Measurements from ENCODE around the gene HSPH1. TPM values are rescaled to one million over a fixed set of nuclear protein-coding genes. Genes with fewer than 3 reads are reported as not detected.
A peak's percentile ranks its signal among the peaks of the same experiment; 100 is the strongest.

The HSPH1 gene
- total RNA-seq (2014; rRNA removed), result 54.4 and 70.6 TPM in 2 replicates
- polyA plus RNA-seq (2012), result 31.7 TPM

DNA sequence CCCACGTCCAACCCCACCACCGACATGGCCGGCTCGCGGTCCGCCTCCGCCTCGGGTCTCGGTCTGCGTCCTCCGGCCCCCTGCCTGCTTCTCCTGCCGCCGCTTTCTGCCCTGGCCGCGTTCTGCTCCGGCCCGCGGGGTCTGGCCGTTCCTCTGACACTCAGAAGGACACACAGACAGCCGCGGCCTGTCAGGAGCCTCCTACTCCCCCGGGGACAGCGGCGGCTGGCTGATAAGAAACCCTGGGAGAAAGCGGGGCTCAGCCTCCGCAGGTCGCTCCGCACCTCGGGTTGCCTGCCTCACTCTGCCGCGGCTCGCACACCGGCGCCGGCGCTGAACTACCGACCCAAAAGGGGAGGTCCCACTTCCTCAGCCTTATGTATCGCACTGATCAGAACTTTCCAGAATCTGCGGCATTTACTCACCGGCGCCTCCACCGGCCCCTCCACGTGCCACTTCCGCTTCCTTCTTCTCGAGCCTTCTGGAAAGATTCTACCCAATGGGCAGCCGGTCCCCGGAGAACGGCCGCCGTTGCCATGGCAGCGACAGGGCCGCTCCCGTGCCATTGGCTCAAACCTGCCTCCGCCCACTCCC is at the start of gene HSPH1:
Gene HSPH1, minus strand, starts transcription at position 348 of the 594 bp plus-strand sequence. Its CDS starts 322 bp downstream, at position 26.
- DNase-seq (ENCODE audit: low read depth), result peak; percentile 97

DNA sequence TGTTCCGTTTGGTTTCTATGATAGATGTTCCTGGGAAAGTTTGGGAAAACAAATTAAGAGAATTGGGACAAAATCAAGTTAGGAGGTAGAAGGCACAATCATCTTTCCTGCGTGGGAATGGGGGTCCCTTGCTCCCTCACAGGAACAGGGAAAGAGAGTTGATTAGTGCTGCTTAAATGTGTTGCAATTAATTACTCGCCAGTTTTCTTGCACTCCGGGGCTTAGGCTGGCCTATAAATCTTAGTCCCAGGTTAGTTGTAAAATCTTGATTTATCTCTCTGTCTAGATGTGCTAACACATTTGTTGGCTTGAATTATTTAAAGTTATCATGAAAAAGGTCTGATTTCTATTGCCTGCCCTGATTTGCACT is 48.1 kb upstream of the HSPH1 start:
- DNase-seq (ENCODE audit: low read depth), result no peak

DNA sequence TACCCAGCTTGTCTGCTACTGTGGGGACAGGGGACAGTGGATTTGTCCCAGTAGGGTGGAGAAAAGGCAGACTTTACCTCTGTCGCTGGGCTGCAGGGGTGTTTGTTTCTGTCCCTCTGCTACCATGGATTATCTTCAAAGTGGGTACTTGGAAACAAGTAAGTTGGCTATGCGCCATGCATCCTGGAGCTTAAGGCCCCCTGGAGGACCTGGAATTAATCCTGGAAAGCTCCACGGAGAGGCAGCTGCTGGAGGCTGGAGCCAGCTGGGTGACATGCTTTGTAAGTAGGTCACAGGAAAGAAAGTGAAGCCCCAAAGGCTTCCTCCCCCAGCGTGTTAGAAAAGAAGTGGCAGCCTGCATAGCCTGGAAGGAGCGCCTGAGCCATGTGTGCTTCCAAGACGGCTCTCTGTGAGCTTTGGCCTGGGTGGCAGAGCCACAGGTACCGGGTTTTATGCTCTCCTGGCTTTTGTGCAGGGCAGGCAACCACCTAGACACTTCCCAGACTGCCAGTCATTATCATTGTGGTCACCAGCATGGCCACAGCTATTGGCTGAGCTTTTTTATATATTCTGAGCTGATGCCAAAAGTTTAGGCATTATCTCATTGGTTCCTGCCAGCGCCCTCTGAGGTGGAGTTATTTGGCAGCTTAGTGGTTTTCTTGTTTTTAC is 47.6 kb upstream of the HSPH1 start:
- DNase-seq (ENCODE audit: low read depth), result peak; percentile 72

DNA sequence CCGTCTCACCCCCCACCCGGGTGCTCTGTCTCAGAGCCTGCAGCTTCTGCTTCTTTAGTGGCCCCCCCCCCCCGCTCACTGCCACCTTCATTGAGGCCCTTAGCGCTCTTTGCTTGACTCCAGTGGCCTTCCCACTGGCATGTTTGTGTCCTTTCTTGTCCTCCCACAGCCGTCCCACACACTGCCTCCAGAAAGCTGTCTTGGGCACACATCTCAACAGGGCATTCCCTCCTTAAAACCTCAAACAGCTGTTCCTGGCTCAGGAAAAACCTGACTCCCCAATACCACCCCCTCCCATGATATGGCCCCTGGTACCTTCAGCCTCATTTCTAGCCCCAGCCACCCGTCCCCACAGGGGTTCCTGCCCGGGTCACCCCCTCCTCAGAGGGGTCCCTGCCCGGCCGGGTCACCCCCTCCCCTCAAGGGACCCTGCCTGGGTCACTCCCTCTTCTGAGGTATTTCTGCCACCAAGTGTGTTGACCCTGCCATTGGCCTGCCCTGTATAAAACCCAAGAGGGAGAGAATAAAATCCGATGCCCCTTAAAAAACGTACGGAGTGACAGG is 46.9 kb upstream of the HSPH1 start:
- peak; percentile 24 for DNase-seq (ENCODE audit: low read depth)

DNA sequence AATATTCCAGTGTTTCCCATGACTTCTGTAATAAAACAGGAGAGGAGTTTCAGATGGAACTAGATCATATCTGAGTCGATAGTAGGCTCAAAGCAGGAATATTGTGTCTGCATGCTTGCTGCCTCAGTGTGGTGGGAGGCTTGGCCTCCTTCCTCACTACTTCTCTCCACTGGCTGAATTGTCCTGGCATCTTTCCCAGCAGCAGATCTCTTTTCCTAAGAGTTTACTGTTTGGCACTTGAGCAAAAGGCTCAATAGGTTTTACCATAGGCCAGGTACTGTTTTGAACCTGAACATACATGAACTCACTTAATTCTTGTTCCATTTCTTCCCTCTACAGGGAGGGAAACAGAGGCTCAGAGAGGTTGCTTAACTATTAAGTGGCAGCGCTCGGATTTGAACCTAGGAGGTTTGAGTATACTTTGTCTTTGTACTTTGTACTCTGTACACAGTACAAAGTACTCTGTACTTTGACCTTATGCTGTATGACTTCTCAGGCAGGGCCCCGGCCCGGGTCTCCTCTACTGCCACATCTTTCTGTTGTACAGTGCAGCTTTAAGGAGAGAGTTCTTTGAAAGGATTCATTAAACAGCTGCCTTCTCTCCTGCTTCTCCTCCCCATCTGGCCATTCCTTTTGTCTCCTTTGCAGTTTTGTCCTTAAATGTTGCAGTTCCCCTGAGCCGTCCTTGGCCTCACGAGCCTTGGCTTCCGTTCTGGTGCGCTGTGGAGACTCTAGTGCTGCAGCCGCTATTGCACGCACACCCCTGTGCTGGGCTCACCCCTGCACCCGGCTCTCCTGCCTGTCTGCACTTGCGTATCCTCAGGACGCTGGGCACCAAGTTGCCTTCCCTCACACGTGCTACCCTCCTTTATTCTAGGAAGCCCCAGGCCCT is 46.2 kb upstream of the HSPH1 start:
- DNase-seq (ENCODE audit: low read depth), result no peak

DNA sequence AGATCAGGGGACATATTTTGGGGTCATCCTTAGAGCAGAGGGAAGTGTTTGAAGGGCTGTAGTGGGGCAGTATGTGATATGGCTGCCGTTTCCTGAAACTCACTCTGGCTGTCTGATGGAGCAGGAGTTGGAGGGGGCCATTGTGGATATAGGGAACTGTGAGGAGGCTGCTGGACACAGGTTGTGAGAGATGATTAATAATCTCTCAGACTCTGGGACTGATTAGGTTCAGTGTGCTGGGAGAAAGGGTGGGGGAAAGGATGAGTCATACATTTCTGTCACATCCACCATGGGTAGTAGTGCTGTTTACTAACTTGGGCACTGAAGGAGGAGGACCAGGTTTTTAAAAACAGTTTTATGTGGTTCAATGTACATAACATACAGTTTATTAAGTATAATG is 42.9 kb upstream of the HSPH1 start:
- peak; percentile 53 for DNase-seq (ENCODE audit: low read depth)

DNA sequence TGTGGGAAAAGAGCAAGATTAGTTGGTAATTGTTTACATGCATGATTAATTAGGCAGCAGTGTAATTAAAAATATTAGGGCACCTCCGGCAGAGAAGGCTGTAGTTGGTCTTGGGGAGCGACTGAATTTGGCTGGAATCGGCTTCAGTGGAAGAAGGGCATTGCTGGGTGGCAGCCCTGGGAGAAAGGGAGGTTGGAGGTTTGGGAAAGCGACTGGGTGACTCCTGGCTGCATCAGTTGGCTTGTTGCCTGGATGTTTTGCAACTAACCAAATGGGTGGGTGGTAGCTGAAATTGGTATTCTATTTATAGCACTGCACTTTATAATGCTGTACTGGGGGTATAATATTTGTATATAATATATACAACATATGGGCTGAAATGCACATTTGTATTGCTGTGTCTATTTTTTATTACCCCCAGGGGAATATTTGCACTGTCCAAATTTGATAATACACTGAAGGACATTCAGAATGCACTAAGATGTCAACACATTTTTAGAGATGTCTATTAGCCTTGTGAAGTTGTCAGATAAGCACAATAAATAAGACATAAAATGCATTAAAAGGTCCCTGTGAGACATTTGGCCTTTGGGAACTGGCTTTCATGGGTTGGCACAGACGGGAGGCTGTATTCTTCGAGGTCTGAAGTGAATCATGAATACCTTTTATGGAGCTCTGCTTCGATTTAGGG is 39.8 kb upstream of the HSPH1 start:
- peak; percentile 58 for DNase-seq (ENCODE audit: low read depth)

DNA sequence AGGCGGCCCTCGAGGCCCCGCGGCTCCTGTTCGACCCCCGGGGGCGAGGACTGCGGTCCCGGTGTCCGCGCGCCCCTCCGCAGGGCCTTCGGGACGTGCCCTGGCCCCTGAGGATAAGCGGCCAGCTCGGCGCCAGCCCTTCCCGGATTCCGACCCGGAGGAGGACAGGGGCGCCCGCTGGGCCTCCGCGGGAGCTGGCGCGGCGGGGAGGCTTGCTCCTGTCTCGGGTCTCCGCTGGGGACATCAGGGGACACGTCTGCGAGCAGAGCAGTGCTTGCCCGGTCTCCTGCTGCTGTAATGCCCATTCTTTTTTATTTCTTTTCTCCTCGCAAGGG is 38.9 kb upstream of the HSPH1 start:
- peak; percentile 26 for DNase-seq (ENCODE audit: low read depth)

DNA sequence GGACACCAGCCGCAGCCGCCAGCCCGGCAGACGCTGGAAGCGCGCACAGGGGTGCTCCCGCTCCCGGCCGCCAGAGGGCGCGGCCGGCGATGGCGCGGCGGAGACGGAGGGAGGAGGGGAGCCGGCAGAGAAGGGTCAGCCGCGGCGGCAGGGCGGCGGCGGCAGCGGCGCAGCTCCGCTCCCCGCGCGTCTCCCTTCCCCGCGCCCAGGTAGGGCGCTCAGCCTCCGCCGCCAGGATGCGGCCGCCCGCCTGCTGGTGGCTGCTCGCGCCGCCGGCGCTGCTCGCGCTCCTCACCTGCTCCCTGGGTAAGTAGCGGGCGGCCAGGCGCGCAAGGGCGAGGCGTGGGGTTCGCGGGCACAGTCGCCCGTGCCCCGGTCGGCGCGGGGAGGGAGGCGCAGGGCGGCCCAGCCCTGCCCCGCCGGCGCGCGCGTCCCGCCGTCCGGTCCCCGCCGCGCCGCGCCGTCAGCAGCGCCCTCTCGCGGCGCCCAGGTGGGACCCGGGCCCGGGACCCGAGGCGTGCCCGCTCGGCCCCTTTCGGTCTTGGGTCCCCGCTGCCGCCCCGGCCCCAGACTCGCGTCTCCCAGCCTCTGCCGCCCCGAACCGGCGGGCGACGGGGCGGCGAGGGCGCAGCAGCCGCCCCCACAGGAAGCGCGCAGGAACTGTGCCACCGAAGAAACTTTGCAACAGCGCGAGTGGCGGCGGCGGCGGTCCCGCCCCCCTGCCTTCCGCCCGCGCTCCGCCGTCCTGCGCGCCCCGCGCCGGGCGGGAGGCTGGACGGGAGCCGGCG is 38.3 kb upstream of the HSPH1 start, which contains the start of gene B3GLCT:
Gene B3GLCT, plus strand, starts transcription at position 127 of the 788 bp plus-strand sequence. Its CDS starts 110 bp downstream, at position 237.
- DNase-seq (ENCODE audit: low read depth), result peak; percentile 67

DNA sequence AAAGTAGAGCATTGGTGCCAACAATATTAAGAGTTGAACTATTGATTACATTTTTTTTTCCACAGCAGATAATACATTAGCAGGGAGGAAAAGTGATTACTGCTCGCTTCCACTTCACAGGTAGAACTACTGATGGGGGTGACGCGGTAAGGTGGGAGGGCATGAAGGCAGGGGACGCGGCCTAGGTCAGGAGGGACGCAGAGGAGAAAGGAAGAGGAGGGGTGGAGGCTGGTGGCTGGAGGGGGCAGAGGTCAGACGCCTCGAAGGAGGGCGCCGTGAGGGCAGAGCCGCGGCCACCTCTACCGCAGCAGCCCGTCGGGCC is 37.8 kb upstream of the HSPH1 start:
- DNase-seq (ENCODE audit: low read depth), result no peak

DNA sequence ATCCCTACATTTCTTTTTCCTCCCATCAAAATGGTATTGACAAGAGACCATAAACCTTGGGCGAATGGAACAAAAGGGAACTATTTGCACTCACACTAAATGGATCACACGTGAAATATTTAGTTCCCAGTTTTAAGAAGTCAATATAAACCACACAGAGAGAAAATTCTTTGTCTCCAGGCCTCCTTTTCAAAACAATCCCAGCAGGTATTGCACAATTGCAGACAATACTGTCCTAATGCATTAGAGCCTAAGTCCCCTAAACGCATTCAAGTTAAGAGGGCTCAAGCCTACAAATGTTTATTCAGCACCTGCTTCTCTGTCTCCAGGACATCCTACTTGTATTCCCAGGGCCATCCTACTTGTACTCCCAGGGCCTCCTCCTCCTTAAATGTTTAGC is 36.8 kb upstream of the HSPH1 start:
- no peak for DNase-seq (ENCODE audit: low read depth)

DNA sequence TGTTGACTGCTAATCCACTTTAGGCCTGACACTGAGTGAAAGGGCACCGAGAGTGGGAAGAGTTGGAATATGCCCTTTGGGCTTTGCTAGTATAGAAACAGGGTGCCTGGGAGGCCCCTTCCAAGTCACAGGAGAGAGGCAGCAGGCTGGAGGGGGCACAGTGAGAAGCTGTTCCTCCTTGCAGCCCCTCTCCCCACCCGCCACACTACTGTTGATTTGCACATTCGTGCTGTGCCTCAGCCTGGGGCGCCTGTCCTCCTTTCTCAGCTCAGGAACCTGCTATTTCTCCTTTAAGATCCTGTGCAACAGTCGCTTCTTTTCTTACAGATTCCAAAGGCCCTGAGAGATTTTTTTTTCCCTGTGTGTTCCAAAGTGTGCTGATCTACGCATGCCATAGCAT is 35.3 kb upstream of the HSPH1 start:
- no peak for DNase-seq (ENCODE audit: low read depth)

DNA sequence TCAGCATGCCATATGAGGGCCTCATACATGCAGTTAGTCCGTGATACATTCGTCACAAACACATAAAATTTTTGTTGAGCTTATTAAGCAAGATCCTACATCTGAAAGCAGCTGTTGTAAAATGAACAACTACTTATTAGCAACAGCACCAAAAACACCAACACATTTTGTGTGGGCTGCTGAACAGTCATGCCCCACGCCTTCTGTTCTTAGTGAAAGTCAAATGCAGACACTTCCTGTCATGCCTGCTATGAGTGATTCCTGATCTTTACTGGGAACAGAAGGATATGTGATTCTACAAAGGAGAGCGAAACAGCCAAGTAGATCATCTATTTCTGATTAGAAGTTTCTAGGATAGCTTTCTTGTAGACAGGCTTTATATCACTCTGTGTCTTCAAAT is 33.9 kb upstream of the HSPH1 start:
- DNase-seq (ENCODE audit: low read depth), result no peak

DNA sequence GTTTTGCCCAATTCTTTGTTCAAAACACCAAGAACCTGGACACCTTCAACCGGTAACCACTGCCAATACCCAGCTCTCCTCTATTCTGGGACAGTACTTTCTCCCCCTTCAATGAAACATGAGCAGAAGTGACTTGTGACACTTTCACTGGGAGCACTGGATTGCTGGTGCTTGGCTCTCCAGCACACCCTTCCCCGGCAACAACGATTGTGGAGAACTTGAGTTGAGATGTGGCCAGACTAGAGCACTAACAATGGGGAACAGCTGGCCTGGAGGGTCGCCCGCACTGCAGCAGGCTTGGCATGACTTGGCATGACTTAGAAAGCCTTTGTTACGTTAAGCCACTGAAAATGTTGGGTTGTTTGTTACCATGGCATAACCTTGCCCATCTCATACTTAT is 30.6 kb upstream of the HSPH1 start:
- no peak for DNase-seq (ENCODE audit: low read depth)

DNA sequence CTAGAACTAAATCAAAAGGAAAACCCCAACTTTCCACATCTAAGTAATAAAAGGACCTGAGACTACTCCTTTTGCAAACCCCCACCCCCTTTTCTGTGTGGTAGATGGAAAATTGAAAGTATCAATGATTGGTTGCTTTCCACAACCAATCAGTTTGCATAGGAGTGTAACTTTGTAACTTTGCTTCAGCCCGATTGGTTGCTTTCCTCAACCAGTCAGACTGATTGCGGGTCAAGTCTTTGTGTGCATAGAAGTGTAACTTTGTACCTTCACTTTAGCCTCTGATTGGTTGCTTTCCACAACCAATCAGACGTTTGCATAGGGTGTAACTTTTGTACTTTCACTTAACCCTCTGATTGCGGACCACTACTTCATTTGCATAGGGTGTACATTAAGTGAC is 30.0 kb upstream of the HSPH1 start:
- no peak for DNase-seq (ENCODE audit: low read depth)

DNA sequence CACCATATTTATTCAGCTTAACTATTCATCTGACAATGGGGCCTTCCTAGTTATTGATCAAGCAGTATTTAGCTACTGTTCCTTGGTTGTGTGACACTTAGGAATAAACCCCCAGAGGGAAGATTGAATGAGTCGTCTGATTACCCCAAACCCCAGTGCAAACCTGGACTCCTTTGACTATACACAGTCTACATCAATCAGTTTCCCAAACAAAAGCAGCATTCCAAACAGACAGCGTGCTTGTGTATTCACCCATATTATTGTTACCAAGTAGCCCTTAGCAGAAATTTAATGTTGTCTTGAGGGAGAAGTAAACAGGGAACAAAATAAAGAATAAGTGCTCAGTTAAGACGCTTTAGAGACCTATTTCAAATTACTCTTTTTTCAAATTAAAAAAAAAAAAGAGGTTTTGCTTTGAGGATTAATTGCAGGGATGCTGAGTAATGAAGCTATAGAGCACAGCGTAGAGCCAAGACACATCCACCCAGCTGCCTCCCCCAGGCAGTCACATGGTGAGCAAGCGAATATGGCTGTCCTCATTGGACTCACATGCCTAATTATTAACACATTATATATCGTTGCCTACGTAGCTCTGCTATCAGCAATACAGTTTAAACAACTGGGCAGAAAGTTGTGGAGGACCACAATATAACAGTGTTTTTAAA is 23.4 kb upstream of the HSPH1 start:
- no peak for DNase-seq (ENCODE audit: low read depth)

DNA sequence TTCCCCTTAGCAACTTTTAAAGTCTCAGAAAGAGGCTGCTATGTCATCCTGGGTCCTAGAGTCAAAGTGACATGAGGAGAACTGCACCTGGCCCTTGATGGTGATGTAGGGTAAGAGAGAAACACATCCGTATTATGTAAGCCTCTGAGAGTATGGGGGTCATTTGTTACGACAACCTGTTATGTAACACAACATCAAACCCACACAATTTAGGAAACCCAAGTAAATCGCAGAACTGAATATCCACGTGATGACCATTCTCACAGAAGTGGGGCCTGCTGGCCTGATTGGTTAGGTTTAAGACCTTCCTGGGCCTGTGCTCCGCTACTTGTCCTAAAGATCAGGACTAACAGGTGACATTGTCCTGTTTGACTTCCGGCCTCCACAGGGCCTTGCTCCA is 22.7 kb upstream of the HSPH1 start:
- DNase-seq (ENCODE audit: low read depth), result no peak

DNA sequence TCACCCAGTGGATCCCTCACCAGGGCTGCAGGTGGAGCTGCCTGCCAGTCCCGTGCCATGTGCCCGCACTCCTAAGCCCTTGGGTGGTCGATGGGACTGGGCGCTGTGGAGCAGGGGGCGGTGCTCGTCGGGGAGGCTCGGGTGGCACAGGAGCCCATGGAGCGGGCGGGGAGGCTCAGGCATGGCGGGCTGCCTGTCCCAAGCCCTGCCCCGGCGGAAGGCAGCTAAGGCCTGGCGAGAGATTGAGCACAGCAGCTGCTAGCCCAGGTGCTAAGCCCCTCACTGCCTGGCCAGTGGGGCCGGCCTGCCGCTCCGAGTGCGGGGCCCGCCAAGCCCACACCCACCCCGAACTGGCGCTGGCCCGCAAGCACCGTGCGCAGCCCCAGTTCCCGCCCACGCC is 21.3 kb upstream of the HSPH1 start:
- DNase-seq (ENCODE audit: low read depth), result no peak

DNA sequence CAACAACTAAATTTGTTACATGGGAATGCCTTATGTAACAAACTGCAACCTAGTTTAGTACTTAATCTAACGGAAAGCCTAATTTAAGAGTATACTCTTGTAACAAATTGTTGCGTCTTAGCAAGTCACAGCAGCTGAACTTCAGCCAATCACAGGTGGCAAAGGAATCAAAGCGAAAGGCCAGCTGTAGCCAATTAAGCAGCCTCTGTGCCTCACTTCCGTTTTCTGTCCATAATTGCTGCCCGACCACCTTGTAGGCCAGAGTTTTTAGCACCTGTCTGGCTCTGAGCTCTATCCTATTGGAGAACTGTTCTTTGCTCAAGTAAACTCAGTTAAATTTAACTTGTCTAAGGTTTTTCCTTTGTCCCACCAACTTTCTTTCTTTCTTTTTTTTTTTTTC is 18.1 kb upstream of the HSPH1 start:
- no peak for DNase-seq (ENCODE audit: low read depth)

DNA sequence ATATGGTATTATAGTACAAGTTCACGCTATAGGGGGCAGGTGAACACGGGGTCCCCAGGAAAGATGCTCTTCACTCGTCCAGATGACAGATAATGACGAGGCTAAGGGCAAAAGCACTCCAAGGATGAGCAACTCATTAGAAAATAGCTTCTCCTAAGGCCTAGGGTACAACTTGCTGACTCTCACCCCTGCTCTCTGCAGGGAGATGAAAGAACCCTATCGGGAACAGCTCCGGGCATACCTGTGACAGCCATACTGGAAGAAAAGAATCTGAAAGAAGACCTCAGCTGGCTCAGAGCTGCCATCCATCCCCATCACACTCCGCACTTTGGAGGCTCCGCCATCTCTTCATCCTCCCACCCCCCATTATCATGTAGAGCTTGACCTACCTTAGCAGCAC is 17.5 kb upstream of the HSPH1 start:
- DNase-seq (ENCODE audit: low read depth), result no peak

Data from LHCN-M2 (cell line).